Caco-2 (cell line): ENCODE results near the gene EGFR. TPM values are rescaled to one million over a fixed set of nuclear protein-coding genes. Genes with fewer than 3 reads are reported as not detected.

Experiments used
- BruUV-seq: library from RNA; stranded (reverse); fragments of 400-500 nt; replicated peaks from 2 replicates; lab custom pipeline; 2021; lab: Mats Ljungman, UMichigan
- CTCF ChIA-PET: fragments of 300-600 bp; sonication (Branson Sonifier 250); formaldehyde crosslinking; loops from one replicate; lab custom pipeline; 2022; ENCODE audit warnings: antibody characterized with exemption; lab: Charles Lee
- POLR2A ChIA-PET: fragments of 300-600 bp; sonication (Branson Sonifier 250); formaldehyde crosslinking; loops from one replicate; lab custom pipeline; 2022; ENCODE audit warnings: antibody characterized with exemption; lab: Charles Lee
- DNase-seq, 2 experiments: peaks; one replicate each; pipeline versions ENCODE4 v3.0.0 to v3.0.0-alpha.2; 2020 to 2022
- H3K27me3 ChIP-seq: replicated peaks from 2 replicates; pipeline ENCODE4 v1.6.0; 2011; ENCODE audit warnings: low read length; ENCODE audit not compliant: control insufficient read depth, insufficient read depth
- H3K36me3 ChIP-seq: 2 replicates; pipeline ENCODE4 v1.5.1; 2011; ENCODE audit warnings: low read length; ENCODE audit not compliant: control insufficient read depth, insufficient read depth
- H3K4me1 ChIP-seq: fragments of 250-450 bp; sonication (Bioruptor Pico); 2 replicates; pipeline ENCODE4 v1.5.1; 2020; ENCODE audit warnings: mild to moderate bottlenecking
- H3K4me3 ChIP-seq: 2 replicates; pipeline ENCODE4 v1.5.1; 2011; ENCODE audit warnings: low read depth, mild to moderate bottlenecking, control low read depth, low read length
- H3K9me3 ChIP-seq: fragments of 250-450 bp; sonication (Bioruptor Pico); 2 replicates; pipeline ENCODE4 v1.5.1; 2020; ENCODE audit warnings: mild to moderate bottlenecking, moderate library complexity
- H3K27ac Mint-ChIP-seq: one replicate; pipeline ENCODE4 v1.8.0; 2022; ENCODE audit warnings: mixed read lengths; ENCODE audit not compliant: unreplicated experiment
- H3K27me3 Mint-ChIP-seq: one replicate; pipeline ENCODE4 v1.8.0; 2022; ENCODE audit warnings: mixed read lengths; ENCODE audit not compliant: insufficient read depth, unreplicated experiment
- H3K36me3 Mint-ChIP-seq: one replicate; pipeline ENCODE4 v1.8.0; 2022; ENCODE audit warnings: mild to moderate bottlenecking, mixed read lengths; ENCODE audit not compliant: insufficient read depth, unreplicated experiment
- H3K4me1 Mint-ChIP-seq: one replicate; pipeline ENCODE4 v1.8.0; 2022; ENCODE audit warnings: low read depth, mixed read lengths; ENCODE audit not compliant: unreplicated experiment
- H3K4me3 Mint-ChIP-seq: one replicate; pipeline ENCODE4 v1.8.0; 2022; ENCODE audit warnings: mild to moderate bottlenecking, moderate library complexity, mixed read lengths; ENCODE audit not compliant: unreplicated experiment
- H3K9me3 Mint-ChIP-seq: one replicate; pipeline ENCODE4 v1.8.0; 2022; ENCODE audit warnings: mixed read lengths; ENCODE audit not compliant: unreplicated experiment
- CTCF ChIP-seq, 2 experiments: fragments of 200-600 bp in 1 of 2; IDR thresholded peaks; 1 replicate in 1 of 2; 2 replicates in 1 of 2; pipeline versions ENCODE4 v1.5.1 to v1.8.0; 2011 to 2022; ENCODE audit warnings: antibody characterized with exemption in 1 of 2, control low read depth in 1 of 2, inconsistent platforms in 1 of 2, low read depth in 1 of 2, low read length in 1 of 2, mild to moderate bottlenecking in 1 of 2, moderate library complexity in 1 of 2; ENCODE audit not compliant: insufficient read depth in 1 of 2, severe bottlenecking in 1 of 2, unreplicated experiment in 1 of 2
- intact Hi-C: fragments of 100-400 bp; cut with micrococcal nuclease; formaldehyde crosslinking; loops from one replicate; pipeline ENCODE4 v1.10.0; 2022; ENCODE audit not compliant: unreplicated experiment
- total RNA-seq: library from RNA; stranded (reverse); gene quantifications from 2 replicates; pipeline ENCODE4 v1.2.3, GENCODE V29; 2022

The EGFR gene
- total RNA-seq, 1 experiment from 2014 or later, result 60.1 TPM

GRCh38 chr7:55152516-55152915 is 133.7 kb downstream of the EGFR start:
- no peaks in the 10 kb centered on the region for H3K27me3 ChIP-seq
- Mint-ChIP-seq H3K9me3 (no peaks in the 10 kb centered on the region), H3K27ac (no peak overlapping the region), H3K27me3 (no peaks in the 10 kb centered on the region), H3K36me3 (peaks cover 28% of the 10 kb centered on the region), H3K4me3 (no peak overlapping the region), H3K4me1 (no peaks in the 10 kb centered on the region)
- H3K4me3 ChIP-seq, result no peak overlapping the region
- no peaks in the 10 kb centered on the region for H3K36me3 ChIP-seq
- CTCF ChIA-PET, result no interaction called here
- BruUV-seq, result no TSS peak
- DNase-seq, result no peak
- TF ChIP-seq CTCF (IDR thresholded peaks at IDR 0.05; ENCODE audit: insufficient read depth in 1 of 2, low read depth in 1 of 2, low read length in 1 of 2, severe bottlenecking in 1 of 2, unreplicated experiment in 1 of 2), result no peak
- no peaks in the 10 kb centered on the region for H3K4me1 ChIP-seq
- intact Hi-C loops, result loop anchor here (10.0 kb wide), 1 partner anchor 368 kb away; no protein-coding TSS in a partner anchor
- no peaks in the 10 kb centered on the region for H3K9me3 ChIP-seq
- POLR2A ChIA-PET, result no interaction called here

- H3K36me3 ChIP-seq, result peaks cover 2% of the 10 kb centered on the region; the same call in 1 of the 2 replicates
- H3K27ac Mint-ChIP-seq, result no peak overlapping the region
Observed at GRCh38 chr7:55154096-55154495, 135.3 kb downstream of the EGFR start.

More at GRCh38 chr7:55154096-55154495, 135.3 kb downstream of the EGFR start:
- no TSS peak for BruUV-seq
- DNase-seq, result no peak
- no peak overlapping the region for H3K4me3 ChIP-seq
- intact Hi-C loops, result loop anchor here (10.0 kb wide), 1 partner anchor 369 kb away; no protein-coding TSS in a partner anchor
- H3K4me1 Mint-ChIP-seq, result no peaks in the 10 kb centered on the region
- H3K9me3 ChIP-seq, result no peaks in the 10 kb centered on the region
- no peak for TF ChIP-seq CTCF (IDR thresholded peaks at IDR 0.05; ENCODE audit: insufficient read depth in 1 of 2, low read depth in 1 of 2, low read length in 1 of 2, severe bottlenecking in 1 of 2, unreplicated experiment in 1 of 2)
- no peaks in the 10 kb centered on the region for H3K4me1 ChIP-seq
- no peak overlapping the region for H3K4me3 Mint-ChIP-seq
- ChIA-PET CTCF (interaction anchor here (1.7 kb wide), 1 partner anchor 101 kb away, joined by 6 read pairs; no protein-coding TSS in a partner anchor), POLR2A (no interaction called here)
- no peaks in the 10 kb centered on the region for H3K27me3 Mint-ChIP-seq
- no peaks in the 10 kb centered on the region for H3K9me3 Mint-ChIP-seq
- H3K36me3 Mint-ChIP-seq, result peaks cover 28% of the 10 kb centered on the region
- H3K27me3 ChIP-seq, result no peaks in the 10 kb centered on the region
